Measurements from ENCODE around the gene UGT1A6. TPM values are rescaled to one million over a fixed set of nuclear protein-coding genes. Genes with fewer than 3 reads are reported as not detected.
"Not testable (repeated sequence)": the region's sequence is repeated elsewhere in the genome, so short reads cannot be mapped to it uniquely, and the experiment has no call there.

Gene UGT1A6
- total RNA-seq, 1 donor from 2014 or later = 2.2 TPM

DNA sequence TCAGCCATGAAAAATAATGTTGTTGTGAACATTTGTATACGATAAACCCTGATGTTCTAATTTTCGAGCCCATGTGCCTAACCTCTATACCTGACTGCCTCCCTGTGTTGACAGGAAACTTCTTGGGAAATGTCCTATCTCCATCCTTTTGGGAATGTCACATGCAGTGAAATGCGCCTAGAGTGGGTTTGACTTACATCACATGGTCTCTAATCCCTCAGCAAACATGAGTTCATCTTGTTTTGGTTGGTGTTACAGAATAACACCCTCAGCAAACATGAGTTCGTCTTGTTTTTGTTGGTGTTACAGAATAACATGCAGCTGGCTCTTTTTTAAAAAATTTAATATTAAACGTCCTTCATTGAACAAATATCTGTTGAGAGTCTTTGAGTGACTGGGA lies 4.3 kb upstream of the UGT1A6 start:
- no peak for DNase-seq

DNA sequence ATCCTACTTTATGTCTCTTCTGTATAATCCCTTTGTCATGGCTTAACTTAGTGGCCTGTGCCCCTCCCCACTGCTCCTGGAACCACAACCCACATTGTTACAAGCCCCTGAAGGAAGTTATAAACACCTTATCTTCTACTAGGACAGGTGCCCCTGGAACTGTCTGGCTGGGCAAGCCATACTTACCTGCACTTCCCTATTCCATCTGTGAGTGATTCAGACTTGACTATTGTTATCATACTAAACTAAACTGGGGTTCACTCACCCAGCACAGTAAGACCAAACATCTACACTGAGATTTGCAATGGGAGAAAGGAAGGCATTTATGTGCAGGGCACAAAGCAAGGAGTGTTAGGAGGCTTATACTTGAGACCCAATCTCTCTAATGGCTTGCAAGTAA lies 3.7 kb upstream of the UGT1A6 start:
- DNase-seq = no peak

DNA sequence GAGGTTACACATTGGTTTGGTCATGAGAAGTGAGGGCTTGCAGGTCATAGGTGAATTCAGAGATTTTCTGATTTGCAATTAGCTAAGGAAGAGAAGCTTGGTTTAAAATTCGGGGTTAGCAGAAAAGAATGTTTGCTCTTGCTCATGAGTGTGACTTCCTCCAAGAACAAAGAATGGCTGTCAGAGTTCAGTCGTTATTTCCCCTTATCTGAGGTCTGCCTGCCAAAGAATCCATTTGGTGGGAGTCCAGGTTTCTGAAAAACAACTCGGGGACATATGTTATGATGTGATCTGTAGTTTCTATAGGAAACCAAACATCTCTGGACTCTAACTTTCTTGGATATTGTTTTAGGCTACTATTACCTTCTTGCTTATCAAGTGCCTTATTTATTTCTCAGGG lies 3.2 kb upstream of the UGT1A6 start:
- DNase-seq = peak; percentile 86

DNA sequence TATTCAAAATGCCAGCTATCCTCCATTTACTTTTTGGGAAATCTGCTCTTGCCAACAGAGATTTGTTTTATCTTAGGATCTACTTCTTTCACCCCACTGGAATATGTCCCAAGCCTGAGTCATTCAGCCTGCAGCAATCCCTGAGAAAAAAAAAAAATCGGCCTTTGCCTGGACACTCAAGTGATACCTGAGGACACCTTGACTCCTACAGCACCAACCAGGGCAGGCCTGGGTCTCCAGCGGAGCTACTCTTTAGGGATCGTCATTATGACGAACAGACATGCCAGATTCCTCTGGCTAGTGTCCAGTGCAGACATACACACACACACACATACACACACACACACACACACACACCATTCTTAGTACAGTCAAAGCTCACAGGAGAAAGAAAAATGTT lies 2.2 kb upstream of the UGT1A6 start:
- peak; percentile 5 for DNase-seq

DNA sequence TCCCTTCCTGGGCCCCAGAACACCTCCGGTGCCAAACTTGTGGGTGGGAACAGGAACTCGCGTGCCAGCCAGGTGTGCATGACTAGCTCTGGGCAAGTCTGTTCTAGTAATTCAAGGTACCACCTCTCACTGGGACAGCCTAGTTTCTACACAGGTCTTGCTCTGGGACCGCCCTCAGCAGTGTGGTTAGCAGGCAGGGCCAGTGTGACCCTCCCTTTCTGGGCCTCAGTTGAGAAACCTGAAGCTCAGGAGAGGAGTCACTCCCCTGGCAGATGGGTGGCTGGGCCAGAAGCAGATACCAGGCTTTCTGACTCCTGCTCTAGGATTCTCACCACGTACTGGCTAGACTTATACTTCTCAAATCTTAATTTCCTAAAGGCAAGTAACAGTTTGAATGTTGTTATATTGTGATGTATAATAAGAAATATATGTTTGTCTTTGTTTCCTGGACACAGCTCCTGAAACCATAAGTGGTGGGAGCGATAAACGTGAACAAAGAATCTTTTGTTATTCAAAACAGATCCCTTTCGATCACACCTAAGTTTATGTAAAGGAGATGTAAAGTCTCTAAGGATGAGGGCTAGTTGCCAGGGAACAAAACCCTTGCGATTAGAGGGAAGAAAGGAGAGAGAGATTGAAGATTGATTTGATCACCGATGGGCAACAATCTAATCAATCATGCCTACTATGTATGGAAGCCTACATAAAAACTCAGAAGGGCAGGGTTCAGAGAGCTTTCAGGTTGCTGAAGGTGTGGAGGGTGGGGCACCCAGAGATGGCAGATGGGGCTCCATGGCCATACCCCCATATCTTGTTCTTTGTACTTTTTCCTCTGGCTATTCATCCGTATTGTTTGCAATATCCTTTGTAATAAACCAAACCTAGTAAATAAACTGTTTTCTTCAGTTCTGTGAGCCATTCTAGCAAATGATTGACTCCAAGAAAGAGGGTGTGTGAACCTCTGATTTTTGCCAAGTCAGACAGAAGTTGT lies 952 bp upstream of the UGT1A6 start:
- DNase-seq = no peak

DNA sequence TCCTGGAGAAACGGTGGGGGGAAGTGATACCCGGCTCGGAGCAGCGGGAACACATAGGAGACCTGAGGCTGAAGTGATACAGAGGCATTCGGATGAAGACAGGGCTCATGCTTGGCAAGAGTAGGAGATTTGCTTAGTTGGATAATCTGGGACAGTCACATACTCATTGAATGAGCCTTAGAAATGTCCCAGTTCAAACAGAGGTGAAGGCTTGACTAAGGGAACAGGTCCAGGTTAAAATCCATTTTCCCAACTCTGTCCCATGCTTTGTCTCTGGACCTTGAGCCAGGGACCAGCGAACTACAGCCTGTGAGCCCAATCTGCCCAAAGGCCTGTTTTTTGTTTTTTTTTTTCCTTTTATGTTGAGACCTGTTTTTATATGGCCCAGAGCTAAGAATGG lies 1.3 kb downstream of the UGT1A6 start:
- DNase-seq = no peak

DNA sequence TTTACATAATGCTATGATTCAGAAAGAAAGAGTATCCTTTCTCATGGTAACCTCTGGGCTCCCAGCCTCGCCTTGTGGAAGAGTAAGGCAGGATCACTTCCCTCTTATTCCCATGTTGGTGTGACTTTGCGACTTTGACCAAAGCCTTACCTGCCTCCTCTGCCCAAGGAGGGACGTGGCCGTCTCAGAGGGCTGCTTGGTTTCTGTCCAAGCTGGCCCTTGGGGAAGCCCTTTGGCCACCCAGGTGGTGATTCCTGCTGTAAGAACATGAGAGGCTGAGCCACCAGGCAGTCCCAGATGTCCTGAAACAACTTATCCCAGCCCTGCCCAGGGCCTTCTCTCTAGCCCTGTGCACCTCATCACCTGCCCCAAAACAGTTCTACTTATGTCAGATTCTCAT lies 6.0 kb downstream of the UGT1A6 start:
- no peak for DNase-seq

DNA sequence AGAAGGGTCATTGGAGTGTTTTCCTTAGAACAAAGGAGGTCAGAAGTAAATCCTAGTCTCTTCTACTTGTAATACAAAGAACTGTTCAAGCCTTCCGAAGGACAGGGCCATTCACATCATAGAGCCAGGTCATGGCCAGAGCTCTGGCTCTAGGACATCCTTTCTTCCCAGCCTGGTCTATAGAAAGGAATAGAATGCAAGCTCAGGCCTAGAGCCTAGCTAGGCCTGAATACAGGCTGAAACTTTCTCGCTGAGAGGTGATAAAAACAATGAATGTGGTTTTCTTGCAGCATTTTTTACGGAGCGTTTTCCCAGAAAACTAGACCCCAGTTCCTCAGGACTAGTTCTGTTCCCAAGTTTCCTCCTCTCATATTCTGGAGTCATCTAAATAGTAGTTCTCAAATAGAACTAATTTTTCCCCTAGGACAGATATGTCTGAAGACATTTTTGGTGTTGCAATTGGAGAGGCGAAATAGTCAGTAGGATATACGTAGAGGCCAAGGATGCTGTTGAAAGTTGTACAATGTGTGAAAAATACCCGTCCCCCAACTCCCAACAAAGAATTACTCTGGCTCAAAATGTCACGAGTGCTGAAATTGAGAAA lies 6.8 kb downstream of the UGT1A6 start:
- no peak for DNase-seq

DNA sequence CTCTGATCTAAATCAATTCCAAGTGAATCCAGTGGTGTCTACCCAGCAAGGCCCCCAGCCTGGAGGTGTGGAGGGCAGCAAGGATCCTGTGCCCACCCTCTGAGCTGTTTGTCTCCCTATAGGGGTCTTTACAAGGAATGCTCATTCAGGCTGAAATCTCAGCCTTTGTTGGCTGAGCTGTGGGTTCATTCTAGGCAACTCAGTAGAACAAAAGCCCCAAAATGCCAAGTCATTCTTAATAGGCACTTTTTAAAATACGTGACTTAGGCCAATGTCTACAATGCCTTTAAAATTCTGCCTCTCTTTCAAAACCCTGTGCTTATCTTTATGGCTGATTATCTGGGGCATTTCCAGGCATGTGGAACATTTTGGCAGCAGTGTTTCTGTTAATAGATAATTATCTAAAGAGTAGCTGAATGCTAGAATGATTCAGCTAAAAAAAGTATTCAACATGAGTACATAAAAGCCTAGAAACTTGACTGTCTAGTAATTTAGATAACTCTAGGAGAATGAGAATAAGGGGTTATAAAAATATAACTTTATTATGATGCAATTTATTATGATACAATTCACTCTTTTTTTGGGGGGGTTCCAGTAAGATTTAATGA lies 7.4 kb downstream of the UGT1A6 start:
- peak; percentile 34 for DNase-seq

DNA sequence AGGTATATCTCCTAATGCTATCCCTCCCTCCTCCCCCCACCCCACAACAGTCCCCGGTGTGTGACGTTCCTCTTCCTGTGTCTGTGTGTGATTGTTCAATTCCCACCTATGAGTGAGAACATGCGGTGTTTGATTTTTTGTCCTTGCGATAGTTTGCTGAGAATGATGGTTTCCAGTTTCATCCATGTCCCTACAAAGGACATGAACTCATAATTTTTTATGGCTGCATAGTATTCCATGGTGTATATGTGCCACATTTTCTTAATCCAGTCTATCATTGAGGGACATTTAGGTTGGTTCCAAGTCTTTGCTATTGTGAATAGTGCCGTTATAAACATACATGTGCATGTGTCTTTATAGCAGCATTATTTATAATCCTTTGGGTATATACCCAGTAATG lies 8.2 kb downstream of the UGT1A6 start:
- not testable (repeated sequence) for DNase-seq

DNA sequence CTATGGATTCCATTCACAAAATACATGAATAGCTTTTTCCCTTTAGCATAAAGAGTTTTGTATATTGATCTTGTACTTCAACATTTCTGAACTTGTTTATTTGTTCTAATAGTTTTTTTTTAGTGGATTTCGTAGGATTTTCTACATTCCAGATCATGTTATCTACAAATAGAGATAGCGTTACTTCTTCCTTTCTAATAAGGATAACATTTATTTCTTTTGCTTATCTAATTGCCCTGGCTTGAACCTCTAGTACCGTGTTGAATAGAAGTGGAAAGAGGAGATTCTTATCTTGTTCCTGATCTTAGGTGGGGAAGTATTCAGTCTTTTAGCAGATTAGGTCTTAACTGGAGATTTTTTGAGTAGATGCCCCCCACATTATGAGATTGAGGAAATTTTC lies 9.5 kb downstream of the UGT1A6 start:
- no peak for DNase-seq

DNA sequence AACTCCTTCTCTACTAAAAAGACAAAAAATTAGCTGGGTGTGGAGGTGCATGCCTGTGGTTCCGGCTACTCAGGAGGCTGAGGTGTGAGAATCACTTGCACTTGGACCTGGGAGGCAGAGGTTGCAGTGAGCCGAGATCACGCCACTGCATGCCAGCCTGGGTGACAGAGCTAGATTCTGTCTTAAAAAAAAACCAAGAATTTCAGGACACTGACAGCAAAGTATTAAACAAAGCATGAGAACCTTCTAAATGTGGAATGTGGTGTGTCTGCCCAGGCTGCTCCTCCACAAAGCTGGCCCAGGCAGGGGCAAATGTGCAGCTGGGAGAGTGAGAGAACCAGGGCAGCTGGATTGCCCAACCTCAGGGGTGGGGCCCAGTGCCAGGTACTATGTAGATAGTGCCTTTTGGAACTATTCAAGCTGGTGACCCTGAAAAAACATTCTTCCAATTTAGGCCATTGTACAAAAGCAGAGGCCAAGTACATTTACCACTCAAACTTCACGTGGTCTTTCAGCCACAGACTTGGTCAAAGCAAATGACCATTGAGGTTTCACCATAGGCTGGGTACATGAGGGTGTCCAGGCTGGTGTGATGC lies 13.3 kb downstream of the UGT1A6 start:
- no peak for DNase-seq

DNA sequence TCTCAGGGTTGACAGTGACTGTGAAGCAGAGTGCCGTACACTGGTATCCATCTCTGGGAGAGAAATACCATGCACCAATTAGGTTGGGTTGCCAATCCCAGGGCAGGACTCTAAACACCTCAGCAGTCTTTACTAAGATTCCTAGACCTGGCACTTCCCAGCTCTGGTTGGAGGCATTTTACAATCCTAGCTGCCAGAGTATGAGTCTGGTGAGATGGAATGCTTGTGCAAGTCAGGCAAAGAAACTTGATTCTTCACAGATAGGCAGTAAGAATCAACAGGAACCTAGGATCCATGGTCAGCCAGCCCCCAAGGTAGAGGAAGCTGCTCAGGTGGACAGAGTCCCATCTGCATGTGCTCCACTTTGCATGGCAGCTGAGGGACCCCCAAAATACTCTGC lies 14.0 kb downstream of the UGT1A6 start:
- DNase-seq = no peak

DNA sequence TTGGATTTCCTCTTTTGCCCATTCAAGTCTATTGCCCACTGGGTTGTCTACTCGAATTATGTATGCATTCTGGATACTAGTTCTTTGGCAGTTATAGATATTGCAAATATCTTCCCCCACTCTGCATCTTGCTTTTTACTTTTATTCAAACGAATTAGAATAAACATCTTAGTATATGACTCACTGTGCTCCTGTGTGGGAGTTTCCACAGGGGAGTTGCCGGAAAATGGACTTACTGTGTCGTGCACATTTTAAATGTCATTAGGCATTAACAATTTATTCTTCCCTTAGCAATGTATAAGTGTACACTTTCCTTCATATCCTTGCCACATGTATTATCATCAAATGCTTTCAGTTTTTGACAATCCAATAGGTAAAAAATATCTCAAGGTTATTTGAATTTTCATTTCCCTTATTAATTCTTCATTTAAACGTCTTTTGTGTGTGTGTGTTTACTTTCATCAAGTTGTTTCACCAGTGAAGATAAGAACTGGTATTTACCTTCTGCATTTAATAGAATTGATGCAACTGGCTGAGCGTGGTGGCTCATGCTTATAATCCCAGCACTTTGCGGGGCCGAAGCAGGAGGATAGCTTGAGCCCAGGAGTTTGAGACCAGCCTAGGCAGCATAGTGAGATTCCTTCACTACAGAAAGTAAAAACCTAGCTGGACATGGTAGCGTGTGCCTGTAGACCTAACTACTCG lies 15.4 kb downstream of the UGT1A6 start:
- peak; percentile 28 for DNase-seq

DNA sequence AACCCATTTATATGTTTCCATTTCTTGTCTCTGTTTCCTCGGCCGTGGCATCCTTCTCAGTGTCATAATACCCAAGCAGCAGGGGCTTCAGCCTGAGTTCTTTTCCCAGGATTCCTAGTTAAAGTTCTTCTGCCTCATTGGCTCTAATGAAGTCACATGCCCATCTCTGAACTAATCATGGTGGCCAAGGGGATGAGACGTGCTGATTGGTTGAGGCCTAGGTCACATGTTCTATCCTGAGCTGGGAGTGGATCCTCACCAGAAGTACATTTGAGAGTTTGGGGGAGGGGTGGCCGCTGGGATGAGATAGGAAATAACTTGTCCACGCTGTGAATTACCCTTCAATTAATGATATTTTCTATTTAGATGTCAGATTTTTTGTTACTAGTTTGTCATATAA lies 16.3 kb downstream of the UGT1A6 start:
- no peak for DNase-seq

DNA sequence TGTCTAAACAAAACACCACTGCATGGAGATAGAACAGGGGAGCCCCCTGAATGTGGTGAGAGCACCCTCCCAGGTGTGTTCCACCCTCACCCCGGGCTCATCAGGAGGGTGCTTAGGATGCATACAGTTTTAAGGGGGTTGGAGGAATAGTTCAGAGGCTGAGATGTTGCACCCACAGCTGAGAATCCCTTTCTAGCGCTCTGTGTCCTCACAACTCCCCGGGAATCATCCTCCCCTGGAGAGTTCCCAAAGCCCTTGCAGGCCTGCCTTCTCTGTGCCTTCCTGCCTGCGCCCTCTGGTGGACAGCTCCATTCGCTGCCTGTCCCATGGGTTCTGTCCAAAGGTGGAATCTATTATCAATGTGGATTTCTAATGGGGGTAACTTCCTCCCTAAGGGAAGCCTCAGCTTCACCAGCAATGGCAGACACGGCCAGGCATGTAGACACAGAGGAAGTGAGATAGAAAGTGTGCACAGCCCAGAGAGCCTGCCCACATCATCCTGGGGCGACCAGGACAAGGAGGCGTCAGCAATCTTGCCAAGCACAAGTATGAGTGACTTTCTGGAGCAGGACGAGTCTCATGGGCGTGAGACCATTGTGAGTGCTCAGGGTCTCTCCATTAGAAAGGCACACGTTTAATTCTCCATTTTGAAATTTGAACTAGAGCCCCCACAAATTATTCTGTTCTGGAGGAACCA lies 18.8 kb downstream of the UGT1A6 start:
- peak; percentile 84 for DNase-seq

DNA sequence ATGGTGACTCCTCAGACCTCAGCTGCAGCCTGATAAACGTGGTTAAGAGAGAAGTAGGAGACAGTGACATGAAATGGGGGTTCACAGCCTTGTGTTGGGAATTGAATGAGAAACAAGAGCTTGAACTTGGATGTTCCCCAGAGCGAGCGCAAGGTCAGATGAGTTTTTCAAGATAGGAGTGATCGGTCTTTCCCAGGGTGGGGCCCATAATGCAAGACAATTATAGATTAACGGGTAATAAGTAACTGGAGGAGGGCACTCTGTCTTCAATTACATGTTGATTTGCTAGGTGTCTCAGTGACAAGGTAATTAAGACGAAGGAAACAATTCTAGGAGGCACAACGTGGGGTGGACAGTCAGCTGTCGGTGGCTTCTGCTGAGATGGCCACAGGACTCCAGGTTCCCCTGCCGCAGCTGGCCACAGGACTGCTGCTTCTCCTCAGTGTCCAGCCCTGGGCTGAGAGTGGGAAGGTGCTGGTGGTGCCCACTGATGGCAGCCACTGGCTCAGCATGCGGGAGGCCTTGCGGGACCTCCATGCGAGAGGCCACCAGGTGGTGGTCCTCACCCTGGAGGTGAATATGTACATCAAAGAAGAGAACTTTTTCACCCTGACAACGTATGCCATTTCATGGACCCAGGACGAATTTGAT lies 20.0 kb downstream of the UGT1A6 start, which contains the start of gene UGT1A5:
Gene UGT1A5, plus strand, starts transcription at position 297 of the 651 bp plus-strand sequence. Its CDS starts 85 bp downstream, at position 382.
- no peak for DNase-seq

DNA sequence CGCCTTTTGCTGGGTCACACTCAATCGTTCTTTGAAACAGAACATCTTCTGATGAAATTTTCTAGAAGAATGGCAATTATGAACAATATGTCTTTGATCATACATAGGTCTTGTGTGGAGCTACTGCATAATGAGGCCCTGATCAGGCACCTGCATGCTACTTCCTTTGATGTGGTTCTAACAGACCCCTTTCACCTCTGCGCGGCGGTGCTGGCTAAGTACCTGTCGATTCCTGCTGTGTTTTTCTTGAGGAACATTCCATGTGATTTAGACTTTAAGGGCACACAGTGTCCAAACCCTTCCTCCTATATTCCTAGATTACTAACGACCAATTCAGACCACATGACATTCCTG lies 20.5 kb downstream of the UGT1A6 start:
- no peak for DNase-seq

DNA sequence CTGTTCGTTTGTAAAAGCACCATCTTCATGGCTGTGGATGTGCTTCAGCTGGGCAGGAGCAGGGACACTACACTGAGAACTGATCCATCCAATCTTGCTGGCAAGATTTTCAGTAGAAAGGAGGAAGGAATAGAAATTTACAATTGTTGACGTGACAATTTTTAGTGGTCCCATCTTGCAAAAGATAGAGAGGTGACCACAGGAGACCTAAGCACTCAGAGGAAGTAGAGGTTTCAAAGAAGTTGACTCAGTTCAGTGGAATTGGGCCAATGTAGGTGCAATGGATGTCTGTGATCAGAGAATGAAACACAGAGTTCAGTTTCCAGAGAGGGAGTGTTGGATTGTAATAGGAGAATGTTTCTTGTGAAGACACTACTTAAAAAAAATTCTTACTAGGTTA lies 21.4 kb downstream of the UGT1A6 start:
- no peak for DNase-seq

DNA sequence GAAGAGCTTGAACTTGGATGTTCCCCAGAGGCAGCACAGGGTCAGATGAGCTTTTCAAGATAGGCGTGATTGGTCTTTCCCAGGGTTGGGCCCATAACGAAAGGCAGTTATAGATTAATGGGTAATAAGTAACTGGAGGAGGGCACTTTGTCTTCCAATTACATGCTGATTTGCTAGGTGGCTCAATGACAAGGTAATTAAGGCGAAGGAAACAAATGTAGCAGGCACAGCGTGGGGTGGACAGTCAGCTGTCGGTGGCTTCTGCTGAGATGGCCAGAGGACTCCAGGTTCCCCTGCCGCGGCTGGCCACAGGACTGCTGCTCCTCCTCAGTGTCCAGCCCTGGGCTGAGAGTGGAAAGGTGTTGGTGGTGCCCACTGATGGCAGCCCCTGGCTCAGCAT lies 25.9 kb downstream of the UGT1A6 start, which contains the start of gene UGT1A4:
Gene UGT1A4, plus strand, starts transcription at position 185 of the 400 bp plus-strand sequence. Its CDS starts 85 bp downstream, at position 270.
- no peak for DNase-seq

DNA sequence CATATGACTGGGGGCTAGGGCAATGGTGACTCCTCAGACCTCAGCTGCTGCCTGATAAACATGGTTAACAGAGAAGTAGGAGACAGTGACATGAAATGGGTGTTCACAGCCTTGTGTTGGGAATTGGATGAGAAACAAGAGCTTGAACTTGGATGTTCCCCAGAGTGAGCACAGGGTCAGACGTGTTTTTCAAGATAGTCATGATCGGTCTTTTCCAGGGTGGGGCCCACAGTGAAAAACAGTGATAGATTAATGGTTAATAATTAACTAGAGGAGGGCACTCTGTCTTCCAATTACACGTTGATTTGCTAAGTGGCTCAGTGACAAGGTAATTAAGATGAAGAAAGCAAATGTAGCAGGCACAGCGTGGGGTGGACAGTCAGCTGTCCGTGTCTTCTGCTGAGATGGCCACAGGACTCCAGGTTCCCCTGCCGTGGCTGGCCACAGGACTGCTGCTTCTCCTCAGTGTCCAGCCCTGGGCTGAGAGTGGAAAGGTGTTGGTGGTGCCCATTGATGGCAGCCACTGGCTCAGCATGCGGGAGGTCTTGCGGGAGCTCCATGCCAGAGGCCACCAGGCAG lies 36.1 kb downstream of the UGT1A6 start, which contains the start of gene UGT1A3:
Gene UGT1A3, plus strand, starts transcription at position 320 of the 579 bp plus-strand sequence. Its CDS starts 85 bp downstream, at position 405.
- DNase-seq = no peak

All from dermis blood vessel endothelial cell (primary cell).